Natural killer cell (primary cell): ENCODE data around the gene COPS6. TPM values are rescaled to one million over a fixed set of nuclear protein-coding genes. Genes with fewer than 3 reads are reported as not detected.

Experiments
- ATAC-seq, 3 donors: fragments of 150-1000 bp in 2 of 3; fragments of 200-7000 bp in 1 of 3; cut with Tn5 transposase; 1 replicate in 1 of 3; 2 replicates in 2 of 3; pipeline ENCODE4 v1.10.0; 2021; ENCODE audit warnings: mild to moderate bottlenecking in 2 of 3, moderate library complexity in 2 of 3
- DNase-seq, 2 donors: peaks; one replicate each; pipeline versions ENCODE4 v3.0.0 to v3.0.0-alpha.2; 2013 to 2021; ENCODE audit warnings: mixed read lengths in 1 of 2
- H3K27ac ChIP-seq: one replicate; pipeline ENCODE4 v1.5.1; 2013; ENCODE audit warnings: mild to moderate bottlenecking, low read length
- H3K27me3 ChIP-seq: one replicate; pipeline ENCODE4 v1.6.1; 2013; ENCODE audit warnings: low read length; ENCODE audit not compliant: control insufficient read depth, insufficient read depth
- H3K36me3 ChIP-seq: one replicate; pipeline ENCODE4 v1.6.1; 2013; ENCODE audit warnings: low read length; ENCODE audit not compliant: control insufficient read depth, insufficient read depth
- H3K4me1 ChIP-seq: one replicate; pipeline ENCODE4 v1.6.1; 2013; ENCODE audit warnings: low read length; ENCODE audit not compliant: control insufficient read depth, insufficient read depth
- H3K4me3 ChIP-seq: one replicate; pipeline ENCODE4 v1.5.1; 2013; ENCODE audit warnings: low read length
- H3K9me3 ChIP-seq: one replicate; pipeline ENCODE4 v1.6.1; 2013; ENCODE audit warnings: low read length; ENCODE audit not compliant: control insufficient read depth, insufficient read depth
- H3K27ac Mint-ChIP-seq, 2 donors: one replicate each; pipeline ENCODE4 v1.8.0; 2022; ENCODE audit warnings: mild to moderate bottlenecking in 2 of 2, mixed read lengths in 2 of 2, moderate library complexity in 1 of 2
- H3K27me3 Mint-ChIP-seq, 2 donors: one replicate each; pipeline ENCODE4 v1.8.0; 2022; ENCODE audit warnings: low read depth in 2 of 2, mixed read lengths in 2 of 2
- H3K36me3 Mint-ChIP-seq: one replicate; pipeline ENCODE4 v1.8.0; 2022; ENCODE audit warnings: mixed read lengths
- H3K4me1 Mint-ChIP-seq, 2 donors: one replicate each; pipeline ENCODE4 v1.8.0; 2022; ENCODE audit warnings: mixed read lengths in 2 of 2
- H3K4me3 Mint-ChIP-seq: one replicate; pipeline ENCODE4 v1.8.0; 2022; ENCODE audit warnings: mild to moderate bottlenecking, moderate library complexity, mixed read lengths
- H3K9me3 Mint-ChIP-seq, 2 donors: one replicate each; pipeline ENCODE4 v1.8.0; 2022; ENCODE audit warnings: mixed read lengths in 2 of 2
- CTCF ChIP-seq: fragments of 200-600 bp; IDR thresholded peaks from one replicate; pipeline ENCODE4 v1.8.0; 2022; ENCODE audit warnings: antibody characterized with exemption
- WGBS: methylation state at CpG from one replicate; pipeline ENCODE4 v1.1.7; 2013; ENCODE audit warnings: missing lambda C conversion rate; ENCODE audit not compliant: insufficient coverage; 5-methylcytosine and 5-hydroxymethylcytosine counted together
- intact Hi-C: fragments of 100-400 bp; cut with micrococcal nuclease; formaldehyde crosslinking; loops from one replicate; pipeline ENCODE4 v1.14.2; 2022
- total RNA-seq, 4 donors: library from RNA; stranded (reverse); fragments of 120-200 nt in 1 of 4; gene quantifications; one replicate each; pipeline versions ENCODE4 v1.2.3 to v1.2.4, GENCODE V29; 2013 to 2022

COPS6 gene
- total RNA-seq, 3 donors from 2014 or later (not counting 1 experiment from before 2014, with no cell fraction given) = 79.0 to 94.6 (median 84.4) TPM

- H3K4me3 ChIP-seq = no peak overlapping the region
- Mint-ChIP-seq H3K27me3 (no peaks in the 10 kb centered on the region), H3K4me1 (peaks cover 10 to 15% of the 10 kb centered on the region in 2 donors), H3K36me3 (no peaks in the 10 kb centered on the region), H3K27ac (no peak overlapping the region), H3K4me3 (no peak overlapping the region), H3K9me3 (no peaks in the 10 kb centered on the region)
- H3K27me3 ChIP-seq = no peaks in the 10 kb centered on the region
- DNase-seq (peak in 1 of 2 donors; percentile 67), ATAC-seq (peak in 1 of 3 donors; percentile 20)
- peaks cover 13% of the 10 kb centered on the region for H3K36me3 ChIP-seq
- TF ChIP-seq CTCF = no peak
- WGBS = 85% methylated on average over 2 of the region's 3 CpGs
- H3K4me1 ChIP-seq = peaks cover 13% of the 10 kb centered on the region
- no peak overlapping the region for H3K27ac ChIP-seq
- H3K9me3 ChIP-seq = no peaks in the 10 kb centered on the region
- intact Hi-C loops = loop anchor here (10.0 kb wide), 1 partner anchor 138 kb away; the partner anchor contains the start of gene TRIM4
Measured at GRCh38 chr7:100053215-100053614, 35.6 kb upstream of the COPS6 start.

- Mint-ChIP-seq H3K4me3 (no peak overlapping the region), H3K27me3 (no peaks in the 10 kb centered on the region), H3K36me3 (no peaks in the 10 kb centered on the region), H3K27ac (no peak overlapping the region), H3K4me1 (peaks cover 0 to 5% of the 10 kb centered on the region in 2 donors), H3K9me3 (no peaks in the 10 kb centered on the region)
- 95% methylated on average over 10 of the region's 10 CpGs for WGBS
- no peaks in the 10 kb centered on the region for H3K27me3 ChIP-seq
- ATAC-seq (no peak), DNase-seq (no peak)
- H3K4me1 ChIP-seq = no peaks in the 10 kb centered on the region
- no peak overlapping the region for H3K27ac ChIP-seq
- no peaks in the 10 kb centered on the region for H3K9me3 ChIP-seq
- H3K36me3 ChIP-seq = peaks cover 29% of the 10 kb centered on the region
- no peak for TF ChIP-seq CTCF
- intact Hi-C loops = loop anchor here (10.0 kb wide), 1 partner anchor 142 kb away; the partner anchor contains the start of gene TRIM4
- H3K4me3 ChIP-seq = no peak overlapping the region
Measured at GRCh38 chr7:100057006-100057405, 31.8 kb upstream of the COPS6 start.

- Histone ChIP-seq H3K27me3 (no peaks in the 10 kb centered on the region), H3K4me3 (no peak overlapping the region), H3K27ac (no peak overlapping the region), H3K9me3 (no peaks in the 10 kb centered on the region), H3K36me3 (peaks cover 39% of the 10 kb centered on the region), H3K4me1 (no peaks in the 10 kb centered on the region)
- DNase-seq = no peak
- Mint-ChIP-seq H3K36me3 (no peaks in the 10 kb centered on the region), H3K9me3 (no peaks in the 10 kb centered on the region), H3K4me1 (no peaks in the 10 kb centered on the region), H3K27me3 (no peaks in the 10 kb centered on the region), H3K27ac (no peak overlapping the region), H3K4me3 (no peak overlapping the region)
- ATAC-seq = no peak
- intact Hi-C loops = loop anchor here (10.0 kb wide), 1 partner anchor 144 kb away; the partner anchor contains the start of gene TRIM4
- TF ChIP-seq CTCF = no peak
- 90% methylated on average over 5 of the region's 5 CpGs for WGBS
Measured at GRCh38 chr7:100059251-100059739, 29.5 kb upstream of the COPS6 start.
